EL (cell line): ENCODE data around the gene FAM222A.

ENCODE experiments used
- DNase-seq: peaks from one replicate; pipeline ENCODE4 v3.0.0-alpha.2; 2016

FAM222A gene

DNA sequence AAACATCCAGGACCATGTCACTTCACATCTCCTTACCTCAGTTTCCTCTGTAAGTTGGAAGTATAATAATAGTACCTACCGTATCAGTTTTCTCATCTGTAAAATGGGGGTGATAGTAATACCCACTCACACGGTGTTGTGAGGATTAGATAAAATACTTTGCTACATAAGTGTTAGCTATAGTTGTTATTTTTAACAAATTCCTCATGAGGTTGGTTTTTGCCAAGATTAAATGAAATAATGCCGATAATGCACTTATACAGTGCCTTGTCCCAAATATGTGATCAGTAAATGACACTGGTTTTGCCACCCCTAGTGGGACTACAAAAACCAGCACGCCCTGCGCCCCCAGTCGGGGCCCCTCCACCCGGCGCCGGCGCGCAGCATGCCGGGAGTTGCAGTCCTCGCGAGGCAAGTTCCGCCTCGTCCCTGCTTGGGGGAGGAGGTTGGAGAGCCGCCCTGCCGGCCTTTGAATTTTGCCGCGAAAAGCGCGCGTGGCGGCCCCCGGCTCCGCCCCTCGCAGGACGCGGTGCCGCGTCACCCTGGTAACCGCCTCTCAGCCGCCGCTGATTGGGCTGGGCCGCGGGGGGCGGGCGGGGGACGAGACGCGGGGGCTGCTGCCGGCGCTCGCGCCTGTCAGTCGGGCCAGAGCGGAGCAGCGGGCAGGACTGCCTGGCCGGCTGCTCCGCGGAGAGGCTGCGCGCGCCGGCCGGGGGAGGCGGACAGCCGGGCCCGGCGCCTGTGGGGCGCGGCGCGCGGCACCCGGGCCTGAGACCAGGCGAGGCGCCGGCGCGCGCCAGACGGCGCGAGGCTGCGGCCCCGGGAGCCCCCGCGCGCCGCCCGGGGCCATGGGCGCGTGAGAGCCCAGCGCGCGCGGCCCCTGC lies at the start of gene FAM222A:
Gene FAM222A (plus strand): TSS at position 639 of the 884 bp plus-strand sequence. CDS start 30,322 bp downstream, outside the sequence.
- peak; percentile 94 for DNase-seq

DNA sequence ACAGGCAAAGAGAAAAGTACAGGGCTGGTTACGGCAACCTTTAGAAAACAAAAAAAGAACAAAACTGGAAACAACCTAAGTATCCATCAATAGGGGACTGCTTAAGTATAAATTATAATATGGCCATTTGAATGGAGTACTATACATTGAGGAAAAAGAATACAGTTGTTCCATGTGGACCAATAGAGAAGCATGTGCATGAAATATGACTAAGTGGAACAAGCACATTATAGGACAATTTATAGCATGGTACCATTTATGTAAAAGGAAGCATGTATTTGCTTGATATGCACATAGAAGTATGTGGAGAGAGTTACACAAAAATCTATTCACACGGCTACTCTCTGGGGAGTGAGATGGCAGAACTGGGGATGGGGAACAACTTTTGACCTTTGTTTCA lies 49.2 kb upstream of the FAM222A start:
- DNase-seq, result no peak

- DNase-seq, result no peak
Observed at GRCh38 chr12:109666068-109666467, 47.6 kb upstream of the FAM222A start.

DNA sequence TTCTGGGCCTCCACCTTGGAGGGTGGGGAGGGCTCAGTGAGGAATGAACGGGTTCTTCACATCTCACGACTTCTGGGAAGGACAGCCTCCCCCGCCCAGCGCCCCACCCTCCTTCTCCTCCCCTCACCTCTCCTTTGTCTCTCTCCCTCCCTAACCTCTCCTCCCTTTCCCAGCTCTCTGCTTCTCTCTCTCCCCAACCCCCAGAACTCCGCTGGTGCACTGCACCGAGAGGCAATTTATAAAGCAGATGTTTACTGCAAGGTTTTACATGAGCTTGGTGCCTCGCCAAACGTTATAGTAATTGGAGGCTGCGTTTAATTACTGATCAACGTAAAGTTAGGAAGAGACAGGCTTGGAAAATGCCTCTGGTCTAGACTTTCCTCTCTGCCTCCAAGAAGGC lies 42.9 kb upstream of the FAM222A start:
- no peak for DNase-seq

DNA sequence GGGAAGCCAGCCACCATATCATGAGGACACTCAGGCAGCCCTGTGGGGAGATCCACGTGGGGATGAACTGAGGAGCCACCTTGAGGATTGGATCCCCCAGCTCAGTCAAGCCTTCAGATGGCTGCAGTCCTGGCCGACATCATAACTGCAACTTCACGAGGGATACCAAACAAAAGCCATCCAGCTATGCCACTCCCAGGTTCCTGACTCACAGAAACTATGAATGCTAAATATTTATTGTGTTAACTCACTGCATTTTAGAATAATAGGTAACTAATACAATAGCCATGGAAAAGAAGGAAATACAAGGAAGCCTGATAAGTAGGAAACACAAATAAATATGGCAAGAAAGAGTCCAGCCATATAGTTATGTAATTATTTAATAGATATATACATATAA lies 42.1 kb upstream of the FAM222A start:
- DNase-seq, result no peak

GRCh38 chr12:109673379-109673778 lies 40.2 kb upstream of the FAM222A start:
- DNase-seq, result no peak

- no peak for DNase-seq
Observed at GRCh38 chr12:109673884-109674283, 39.7 kb upstream of the FAM222A start.

GRCh38 chr12:109675411-109675810 lies 38.2 kb upstream of the FAM222A start:
- no peak for DNase-seq

DNA sequence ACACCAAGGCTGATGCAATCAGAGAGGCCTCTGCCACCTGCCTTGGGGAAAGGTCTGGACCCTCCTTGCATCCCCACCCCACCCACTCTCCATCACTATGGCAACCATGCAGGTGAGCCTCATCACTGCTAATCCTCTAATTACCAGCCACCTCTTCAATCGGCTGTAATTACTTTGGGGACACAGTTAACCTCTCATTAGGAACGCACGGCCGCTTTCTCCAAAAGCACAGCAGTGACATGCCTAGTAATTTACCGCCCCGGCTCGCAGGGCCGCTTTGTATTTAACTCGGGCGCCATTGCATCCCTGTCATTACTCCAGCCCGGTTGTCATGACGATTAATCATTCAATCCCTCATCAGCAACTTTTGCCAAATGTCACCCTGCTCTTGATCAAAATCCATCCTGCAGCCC lies 36.3 kb upstream of the FAM222A start:
- DNase-seq, result no peak

GRCh38 chr12:109678719-109679118 lies 34.9 kb upstream of the FAM222A start:
- no peak for DNase-seq

DNA sequence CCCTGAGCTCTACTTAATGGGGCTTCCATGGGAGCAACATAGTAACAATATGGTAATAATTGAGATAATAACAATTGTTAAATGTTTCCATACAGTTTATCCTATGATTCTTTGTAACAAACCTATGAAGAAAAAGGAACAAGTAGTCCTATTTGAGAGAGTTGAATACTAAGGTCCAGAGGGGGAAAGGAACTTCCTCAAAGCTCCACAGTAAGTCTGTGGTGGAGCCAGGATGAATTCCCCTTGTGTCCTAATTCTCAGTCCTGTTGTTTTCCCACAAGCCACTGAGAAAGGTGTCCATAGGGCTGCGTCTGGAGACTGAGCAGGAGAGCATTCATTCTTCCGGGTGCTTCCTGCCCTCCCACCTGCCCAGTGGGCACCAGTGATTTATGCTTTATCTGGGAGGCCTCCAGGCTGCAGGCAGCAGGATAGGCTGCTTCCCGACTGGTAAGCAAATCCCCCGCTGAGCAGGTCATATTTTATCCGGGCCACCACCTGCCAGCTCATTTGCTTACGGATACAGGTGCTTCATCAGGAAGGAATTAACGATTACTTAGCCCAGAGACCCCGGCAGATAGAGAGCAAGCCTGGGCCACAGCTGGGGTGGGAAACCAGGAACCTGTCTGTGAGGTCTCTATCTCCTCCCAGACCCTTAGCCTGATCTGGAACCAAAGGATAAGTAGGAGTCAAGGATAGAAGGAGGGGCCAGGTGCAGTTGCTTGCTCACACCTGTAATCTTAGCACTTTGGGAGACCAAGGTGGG lies 33.9 kb upstream of the FAM222A start:
- no peak for DNase-seq

DNA sequence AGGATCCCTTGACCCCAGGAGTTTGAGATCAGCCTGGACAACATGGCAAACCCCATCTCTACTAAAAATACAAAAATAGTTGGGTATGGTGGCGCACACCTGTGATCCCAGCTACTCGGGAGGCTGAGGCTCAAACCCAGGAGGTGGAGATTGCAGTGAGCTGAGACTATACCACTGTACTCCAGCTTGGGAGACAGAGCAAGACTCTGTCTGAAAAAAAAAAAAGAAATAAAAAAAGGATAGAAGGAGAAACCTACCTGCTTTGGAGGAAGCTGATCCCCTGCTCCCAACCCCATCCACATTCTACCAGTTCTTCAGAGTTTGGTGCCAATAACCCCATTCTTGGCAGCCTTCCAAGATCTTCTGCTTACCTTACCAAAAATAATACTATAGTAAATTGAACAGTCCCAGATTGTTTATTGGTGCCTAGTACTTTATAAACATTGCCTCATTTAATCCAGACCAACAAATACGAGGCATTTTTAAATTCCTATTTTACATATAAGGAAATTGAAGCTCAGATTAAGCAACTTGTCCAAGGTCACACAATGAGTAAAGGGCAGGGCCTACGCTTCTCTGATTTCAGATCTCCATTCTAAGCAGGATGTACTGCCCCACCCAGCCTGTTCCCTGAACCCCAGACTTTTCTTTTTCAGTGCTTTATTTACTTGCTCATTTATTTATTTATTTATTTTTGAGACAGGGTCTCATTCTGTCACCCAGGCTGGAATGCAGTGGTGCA lies 33.2 kb upstream of the FAM222A start:
- no peak for DNase-seq

- no peak for DNase-seq
Observed at GRCh38 chr12:109681986-109682707, 31.5 kb upstream of the FAM222A start.

DNA sequence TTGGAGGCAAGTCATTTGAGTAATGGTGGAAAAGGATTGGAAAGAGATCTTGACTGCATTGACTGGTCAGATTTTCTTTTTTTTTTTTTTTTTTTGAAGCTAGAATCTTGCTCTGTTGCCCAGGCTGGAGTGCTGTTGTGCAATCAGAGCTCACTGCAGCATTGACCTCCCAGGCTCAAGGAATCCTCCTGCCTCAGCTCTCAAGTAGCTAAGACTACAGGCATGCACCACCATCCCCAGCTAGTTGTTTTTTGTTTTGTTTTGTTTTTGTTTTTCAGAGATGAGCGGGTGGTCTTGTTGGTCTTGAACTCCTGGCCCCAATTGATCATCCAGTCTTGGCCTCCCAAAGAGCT lies 30.9 kb upstream of the FAM222A start:
- DNase-seq, result no peak

DNA sequence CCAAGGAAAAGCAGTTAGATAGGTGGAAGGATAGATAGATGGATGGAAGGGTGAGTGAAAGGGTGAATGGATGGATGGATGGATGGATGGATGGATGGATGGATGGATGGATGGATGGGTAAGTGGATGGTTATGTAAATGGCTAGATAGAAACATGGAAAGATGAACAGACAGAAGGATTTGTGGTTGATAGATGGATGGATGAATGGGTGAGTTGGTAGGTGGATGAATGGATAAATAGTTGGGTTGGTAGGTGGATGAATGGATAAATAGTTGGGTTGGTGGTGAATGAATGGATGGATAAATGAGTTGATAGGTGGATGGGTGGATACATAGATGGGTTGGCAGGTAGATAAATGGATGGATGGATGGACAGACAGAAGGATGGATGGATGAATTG lies 30.3 kb upstream of the FAM222A start:
- no peak for DNase-seq

DNA sequence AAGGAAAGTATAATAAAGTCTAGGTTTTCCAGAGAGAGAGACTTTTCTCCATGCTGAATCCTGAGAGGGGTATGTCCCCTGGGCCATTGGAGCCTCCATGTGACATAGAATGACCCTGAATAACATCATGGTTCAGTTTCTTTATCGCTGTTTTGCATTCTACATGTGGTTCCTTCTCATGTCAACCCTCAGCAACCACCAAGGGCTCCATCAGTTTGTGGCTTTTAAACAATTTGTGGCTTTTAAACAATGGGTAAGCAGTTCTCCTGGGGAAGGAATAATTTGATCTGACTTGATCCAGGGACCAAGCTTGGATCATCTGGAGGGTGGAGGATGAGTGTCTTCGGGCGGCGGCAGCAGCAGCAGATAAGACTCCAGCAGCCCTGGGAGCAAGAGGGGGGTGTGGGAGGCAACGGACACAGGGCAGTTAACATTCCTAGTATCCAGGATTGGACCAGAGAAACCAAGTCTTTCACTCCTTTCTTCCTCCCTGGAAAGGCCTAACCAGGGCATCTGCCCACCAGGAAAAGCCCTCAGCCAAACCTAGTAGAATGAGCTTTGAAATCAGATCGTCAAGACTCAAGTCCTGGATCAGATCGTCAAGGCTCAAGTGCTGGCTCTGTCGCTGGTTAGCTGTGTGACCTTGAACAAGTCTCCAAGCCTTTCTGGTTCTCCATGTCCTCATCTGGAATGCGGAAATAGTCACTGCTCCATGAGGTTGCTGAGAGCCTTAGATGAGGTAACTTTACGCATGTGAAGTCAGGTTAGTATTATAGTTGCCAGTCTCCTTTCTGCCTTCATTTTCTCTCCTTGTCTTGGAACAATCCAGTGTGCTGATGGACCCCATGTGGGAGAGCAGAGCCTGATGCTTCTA lies 27.8 kb upstream of the FAM222A start:
- DNase-seq, result no peak

GRCh38 chr12:109686523-109686922 lies 27.1 kb upstream of the FAM222A start:
- DNase-seq, result no peak

GRCh38 chr12:109687250-109687649 lies 26.4 kb upstream of the FAM222A start:
- DNase-seq, result no peak

GRCh38 chr12:109689426-109689825 lies 24.2 kb upstream of the FAM222A start:
- no peak for DNase-seq

- DNase-seq, result no peak
Observed at GRCh38 chr12:109693160-109693559, 20.5 kb upstream of the FAM222A start.
